Stimulated activated CD8-positive, alpha-beta memory T cell treated with anti-CD3 and anti-CD28 coated beads, Interleukin-4, amount 100 ng/mL, for 1 hour (primary cell): ENCODE data around the gene ASTN1.

ENCODE experiments used
- DNase-seq, 2 donors: peaks; one replicate each; pipeline ENCODE4 v3.0.0-alpha.2; 2020; ENCODE audit warnings: low read depth in 2 of 2, low spot score in 1 of 2

ASTN1 gene

DNA sequence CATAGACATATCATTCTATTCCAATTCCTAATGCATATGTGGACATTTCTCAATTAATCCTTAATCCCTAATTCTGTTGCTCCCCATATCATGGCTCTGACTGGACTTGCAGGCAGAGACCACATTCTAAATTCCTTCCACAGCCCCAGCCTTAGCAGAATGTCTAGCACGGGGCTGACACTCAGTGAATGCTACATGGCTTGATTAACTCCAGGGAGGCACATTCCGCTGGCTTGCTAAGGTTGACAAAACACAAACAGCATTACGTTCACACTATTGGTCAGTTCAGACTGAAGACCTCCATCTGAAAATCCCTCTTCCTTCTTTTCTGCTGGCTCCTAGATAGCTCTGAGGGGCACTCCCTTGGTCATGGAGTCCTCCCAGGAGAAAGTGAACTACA is 119.4 kb downstream of the ASTN1 start:
- no peak for DNase-seq

DNA sequence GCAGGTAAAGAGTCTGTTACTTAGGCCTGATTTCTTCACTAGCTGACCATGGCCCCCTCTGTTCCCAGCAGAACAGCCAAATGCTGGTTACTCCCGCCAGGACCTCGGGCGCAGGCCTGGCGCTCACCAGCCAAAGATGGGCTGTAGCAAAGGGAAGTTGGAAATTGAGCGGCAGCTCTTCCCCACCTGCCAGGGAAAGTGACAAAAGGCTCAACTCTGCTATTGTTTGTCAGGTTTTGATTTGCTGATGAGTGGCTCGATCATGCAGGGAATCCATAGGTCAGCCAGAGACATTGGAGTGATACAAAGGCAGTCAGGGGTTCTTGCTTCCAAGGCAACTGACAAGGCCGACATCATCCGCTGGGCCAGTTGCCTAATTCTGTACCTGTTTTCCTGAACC is 120.1 kb downstream of the ASTN1 start:
- DNase-seq = no peak

DNA sequence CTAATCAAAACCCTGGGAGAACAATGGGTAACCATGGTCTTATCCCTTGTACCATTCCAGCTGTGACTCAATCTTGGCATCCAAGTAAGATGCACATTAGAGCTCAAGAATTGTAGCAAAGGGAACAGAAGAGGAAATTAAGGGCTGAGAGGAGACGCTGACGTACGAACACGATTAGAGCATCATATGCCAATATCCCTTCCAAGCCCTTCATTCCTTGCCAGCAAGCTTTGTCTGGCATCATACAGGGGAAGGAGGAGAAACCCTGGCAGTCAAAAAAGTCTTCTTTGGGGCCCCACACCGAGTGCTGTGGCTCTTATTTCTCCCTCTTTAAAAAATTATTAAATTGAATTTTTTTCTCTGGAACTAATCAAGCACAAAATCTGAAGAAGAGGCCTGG is 120.9 kb downstream of the ASTN1 start:
- no peak for DNase-seq

DNA sequence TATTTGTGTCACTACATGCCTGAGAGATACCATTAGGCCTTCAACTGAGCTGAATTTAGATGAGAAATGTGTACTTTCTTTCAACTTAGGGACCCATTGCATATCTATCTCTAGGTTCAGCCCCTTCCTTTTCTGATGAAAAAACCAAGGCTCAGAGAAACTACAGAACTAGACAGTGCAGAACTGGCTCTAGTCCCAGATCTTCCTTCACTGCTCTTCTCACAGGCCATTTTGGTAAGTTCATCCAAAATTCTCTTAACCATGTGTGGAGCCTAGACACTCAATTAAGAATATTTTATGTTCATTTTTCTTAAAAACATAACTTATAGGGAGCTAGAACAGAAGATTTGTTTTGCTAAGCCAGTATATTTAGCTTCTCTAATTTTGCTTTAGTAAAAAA is 128.9 kb downstream of the ASTN1 start:
- no peak for DNase-seq

DNA sequence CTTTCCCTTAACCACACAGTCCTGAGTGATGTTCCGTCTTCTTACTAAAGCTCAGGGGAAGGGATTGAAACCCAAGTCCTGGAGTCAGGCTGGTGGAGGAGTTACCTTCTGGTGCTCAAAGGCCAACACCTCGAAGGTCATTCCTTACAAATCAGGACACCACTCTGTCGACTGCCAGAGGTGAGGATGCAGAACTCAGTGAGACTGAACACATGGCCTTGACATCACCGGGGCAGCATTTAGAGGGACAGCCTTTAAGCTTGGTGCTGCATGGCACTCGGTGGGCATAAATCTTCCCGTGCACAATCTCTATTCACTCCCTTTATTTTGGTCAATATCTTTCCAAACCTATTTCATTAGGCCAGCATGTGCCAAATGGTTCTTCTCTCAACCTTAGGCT is 130.9 kb downstream of the ASTN1 start:
- no peak for DNase-seq

DNA sequence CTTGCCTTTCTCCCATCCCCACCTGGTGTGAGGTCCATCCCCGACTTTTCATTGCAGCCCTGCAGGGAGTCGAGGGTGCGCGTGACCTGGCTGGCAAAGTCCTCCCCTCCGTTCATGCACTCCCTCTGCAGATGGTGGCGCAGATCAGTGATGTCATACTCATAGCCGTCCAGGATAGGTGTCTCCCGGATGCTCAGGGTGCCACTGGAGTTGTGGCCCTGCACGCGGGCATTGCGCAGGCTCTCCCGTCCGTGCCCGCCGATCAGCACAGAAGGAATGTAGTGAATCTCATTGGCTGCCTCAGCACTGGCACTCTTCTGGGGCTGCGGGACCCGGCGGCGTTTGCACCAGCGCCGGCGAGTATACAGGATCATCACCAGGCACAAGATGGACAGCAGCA is 132.1 kb downstream of the ASTN1 start:
- no peak for DNase-seq

DNA sequence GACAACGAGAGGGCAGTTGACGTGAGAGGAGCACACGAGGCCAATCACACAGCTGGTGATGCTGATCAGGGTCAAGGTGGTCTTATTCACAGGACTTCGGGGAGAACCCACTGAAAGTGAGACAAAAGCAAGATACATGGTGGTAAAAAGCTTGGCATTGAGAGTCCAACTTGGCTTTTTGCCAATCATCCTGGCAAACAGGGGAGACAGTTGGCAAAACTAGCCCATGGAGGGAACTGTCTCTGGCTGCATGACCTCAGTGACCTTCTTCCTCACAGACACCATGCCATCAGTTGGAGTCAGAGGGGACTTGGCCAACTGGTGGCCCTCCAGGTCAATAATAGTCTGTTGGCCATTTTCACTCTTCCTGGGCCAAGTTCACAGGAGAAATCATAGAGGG is 139.9 kb downstream of the ASTN1 start:
- DNase-seq = no peak

DNA sequence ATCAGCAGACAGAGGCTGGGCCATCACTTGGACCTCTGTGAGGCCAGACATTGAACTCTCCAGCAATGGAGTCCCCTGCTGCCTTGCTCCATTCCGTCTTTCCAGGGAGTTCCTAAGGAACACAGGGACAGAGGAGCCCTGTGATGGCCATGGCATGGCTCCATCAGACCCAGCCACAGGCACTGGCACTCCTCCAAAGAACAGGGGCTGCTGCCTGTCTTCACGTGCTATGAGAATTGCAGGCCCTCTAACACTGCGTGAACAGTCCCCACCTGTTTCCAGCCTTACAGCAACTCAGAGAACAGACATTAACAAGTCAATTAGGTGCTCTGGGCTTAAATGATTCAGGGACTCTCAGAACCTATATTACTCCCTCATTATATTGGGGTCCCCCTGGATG is 140.8 kb downstream of the ASTN1 start:
- DNase-seq = no peak

DNA sequence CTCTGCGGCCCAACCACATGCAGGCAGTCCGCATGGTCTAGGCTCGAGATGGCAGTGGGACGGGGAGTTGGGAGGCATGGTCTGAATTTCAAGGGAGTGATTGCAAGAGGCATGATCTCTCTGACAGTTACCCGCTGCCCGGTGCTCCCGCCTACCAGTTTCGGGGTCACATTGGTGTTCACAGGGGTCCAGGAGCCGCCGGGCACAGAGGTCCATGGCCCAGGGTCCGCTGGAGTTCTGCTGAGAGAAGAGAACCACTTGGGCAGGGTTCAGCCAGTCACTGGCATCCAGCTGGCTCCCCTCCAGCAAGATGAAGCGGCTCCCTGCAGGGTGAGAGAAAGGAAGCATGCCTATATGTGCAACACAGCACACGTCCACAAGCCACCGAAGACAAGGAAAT is 141.3 kb downstream of the ASTN1 start:
- DNase-seq = no peak

DNA sequence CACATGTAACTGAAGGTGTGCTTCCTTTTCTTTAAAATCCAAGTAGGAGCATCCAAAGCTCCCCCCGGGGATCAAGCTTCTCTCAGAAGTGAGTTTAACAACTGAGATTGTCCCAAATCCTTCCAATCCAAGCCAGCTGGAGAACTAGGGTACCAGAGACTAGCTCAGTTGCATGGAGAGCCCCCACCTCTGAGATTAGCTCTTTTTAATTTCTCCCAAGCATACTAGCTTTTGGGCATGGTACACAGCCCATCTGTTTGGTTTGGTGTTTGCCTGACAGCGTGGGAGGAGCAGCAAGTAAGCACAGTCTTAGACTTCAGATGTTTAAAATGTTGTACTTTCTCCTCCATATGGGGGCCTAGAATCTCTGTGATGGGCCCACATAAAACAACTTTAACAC is 142.8 kb downstream of the ASTN1 start:
- DNase-seq = no peak

DNA sequence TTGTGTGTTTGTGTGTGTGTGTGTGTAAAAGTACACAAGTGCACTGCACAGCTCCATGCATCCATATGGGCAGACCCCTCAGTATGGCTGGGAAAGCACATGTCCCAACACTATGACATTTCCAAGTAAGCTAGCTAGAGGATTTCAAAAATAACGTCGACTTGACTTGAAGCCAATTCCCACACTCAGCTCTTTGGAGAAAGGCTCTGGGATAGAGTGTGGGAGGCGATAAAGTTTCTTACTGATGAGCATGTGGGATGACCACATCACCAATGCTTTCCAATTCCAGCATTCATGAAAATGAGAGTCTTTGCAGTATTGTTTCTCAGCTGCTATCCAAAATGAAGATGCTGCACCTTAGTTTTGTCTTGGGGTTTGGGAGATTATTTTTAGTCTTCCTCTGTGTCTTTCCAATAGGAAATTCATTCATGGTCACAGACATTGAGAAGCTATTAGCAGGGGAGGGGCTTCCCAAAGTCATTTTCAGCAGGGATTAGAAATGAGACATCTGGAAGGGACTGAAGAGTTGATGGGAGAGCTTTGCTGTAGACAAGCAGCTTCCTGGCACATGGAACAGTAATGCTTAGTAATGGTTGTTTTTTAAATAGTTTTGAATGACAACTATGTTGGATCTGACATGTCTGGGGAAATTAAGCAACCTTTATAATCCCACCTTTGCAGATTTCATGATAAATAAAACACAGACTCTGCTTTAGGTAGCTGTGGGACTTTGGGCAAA is 143.5 kb downstream of the ASTN1 start:
- DNase-seq = no peak

DNA sequence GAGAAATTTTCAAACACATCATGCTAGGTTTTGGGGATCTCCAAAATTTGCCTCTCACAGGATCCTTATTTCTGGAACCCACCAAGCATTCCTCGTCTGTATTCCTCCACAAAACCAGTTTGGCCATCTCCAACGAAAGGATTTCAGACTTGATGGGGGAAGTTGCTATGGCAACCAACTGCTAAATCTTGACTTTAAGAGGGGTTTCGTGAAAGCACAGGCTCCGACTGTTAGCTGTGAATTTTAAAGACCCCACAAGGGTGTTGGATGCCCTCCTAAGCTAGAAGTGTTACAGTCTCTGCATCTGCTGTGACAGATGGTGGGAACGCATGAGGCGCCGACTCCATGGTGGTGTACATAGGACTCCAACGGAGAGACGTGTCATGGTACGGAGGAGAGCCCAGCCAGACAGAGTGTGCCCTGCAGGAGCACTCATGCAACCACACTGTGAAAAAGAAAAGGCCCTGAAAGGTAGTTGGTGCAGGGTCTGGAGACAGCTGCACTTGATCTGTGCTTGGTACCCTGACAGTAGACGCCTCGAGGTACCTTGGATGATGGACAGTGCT is 147.1 kb downstream of the ASTN1 start:
- no peak for DNase-seq

DNA sequence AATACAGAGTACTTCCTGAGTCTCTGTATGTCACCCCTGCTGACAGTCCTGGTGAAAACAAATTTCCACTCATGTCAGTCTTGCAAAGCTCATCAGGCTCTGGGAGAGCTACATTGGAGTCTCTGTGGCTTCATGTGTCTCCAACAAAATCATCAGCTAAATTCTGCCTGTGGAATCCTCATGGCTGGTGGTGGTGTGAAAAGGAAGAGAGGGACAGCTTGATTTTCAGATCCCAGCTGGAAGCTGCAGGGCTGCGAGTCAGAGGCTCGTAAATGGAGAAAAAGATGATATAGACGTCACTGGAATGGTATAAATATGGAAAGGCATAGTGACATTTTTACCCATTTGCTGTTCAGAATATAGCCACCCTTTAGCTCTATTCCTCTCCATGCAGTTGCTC is 150.2 kb downstream of the ASTN1 start:
- DNase-seq = no peak

DNA sequence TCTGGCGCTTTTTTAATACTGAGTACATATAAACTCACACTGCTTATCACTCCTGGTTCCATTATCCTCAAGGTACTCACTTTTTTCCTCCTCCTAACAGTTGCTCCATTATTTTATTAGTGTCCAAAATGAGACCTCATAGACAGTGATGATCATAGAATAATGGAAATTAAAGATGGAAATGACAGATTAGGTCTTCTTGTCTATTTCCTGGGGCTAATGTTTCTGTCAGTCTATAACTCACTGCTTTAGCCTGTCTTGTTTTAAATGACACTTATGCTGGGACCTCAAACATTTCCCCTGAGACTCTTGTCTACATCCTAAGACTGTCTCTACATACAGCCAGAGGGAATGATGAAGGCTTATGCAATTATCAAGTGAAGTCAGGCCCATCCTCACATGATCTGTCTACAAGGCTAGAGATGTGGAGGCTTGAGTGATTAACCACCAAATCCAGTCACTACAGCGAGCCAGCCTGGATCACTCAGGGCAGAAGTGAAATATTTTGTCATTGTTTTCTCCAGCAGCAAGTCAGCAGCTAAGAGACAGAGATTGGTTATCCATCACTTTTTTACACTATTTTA is 152.1 kb downstream of the ASTN1 start:
- no peak for DNase-seq

DNA sequence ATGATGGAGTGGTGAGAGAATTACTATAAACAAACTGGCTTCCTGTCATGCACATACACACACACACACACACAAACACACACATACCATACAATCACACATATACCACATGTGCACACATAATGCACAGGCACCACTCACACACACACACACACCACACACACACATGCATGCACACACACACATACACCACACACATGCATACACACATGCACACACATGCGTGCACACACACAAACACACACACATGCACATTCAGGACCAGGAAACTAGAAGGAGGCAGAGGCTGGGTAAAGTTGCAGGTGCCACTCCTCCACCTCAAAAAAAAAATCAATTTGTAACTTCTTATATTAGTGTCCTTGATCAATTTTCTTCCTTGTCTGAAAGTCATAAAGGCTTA is 153.0 kb downstream of the ASTN1 start:
- DNase-seq = no peak

DNA sequence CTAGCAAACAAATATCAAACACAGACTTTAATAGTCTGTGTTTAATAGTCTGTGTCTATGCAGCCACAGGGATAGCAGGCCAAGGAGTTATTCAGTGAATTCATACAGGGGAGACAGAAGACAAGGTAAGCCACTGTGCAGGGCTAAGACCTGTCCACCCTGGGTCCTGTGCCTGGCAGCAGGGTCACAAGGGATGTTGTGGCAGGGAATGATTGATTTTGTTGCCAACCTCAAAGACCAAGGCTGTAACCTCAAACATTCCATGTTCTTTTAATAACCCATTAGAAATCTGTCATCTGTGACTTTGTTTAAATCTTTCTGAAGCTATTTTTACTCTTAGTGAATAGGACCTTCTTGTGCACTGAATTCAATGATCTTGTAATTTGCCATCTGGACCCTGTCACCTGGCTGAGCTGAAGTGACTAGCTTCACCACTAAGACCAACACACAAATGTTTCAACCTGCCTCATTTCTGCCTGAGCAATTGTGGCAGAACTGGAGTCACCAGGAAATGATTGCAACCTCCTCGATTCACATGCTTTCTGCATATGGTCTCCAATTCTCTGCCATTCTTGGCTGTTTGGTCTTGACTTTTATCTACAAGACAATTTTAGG is 154.2 kb downstream of the ASTN1 start:
- DNase-seq = no peak

DNA sequence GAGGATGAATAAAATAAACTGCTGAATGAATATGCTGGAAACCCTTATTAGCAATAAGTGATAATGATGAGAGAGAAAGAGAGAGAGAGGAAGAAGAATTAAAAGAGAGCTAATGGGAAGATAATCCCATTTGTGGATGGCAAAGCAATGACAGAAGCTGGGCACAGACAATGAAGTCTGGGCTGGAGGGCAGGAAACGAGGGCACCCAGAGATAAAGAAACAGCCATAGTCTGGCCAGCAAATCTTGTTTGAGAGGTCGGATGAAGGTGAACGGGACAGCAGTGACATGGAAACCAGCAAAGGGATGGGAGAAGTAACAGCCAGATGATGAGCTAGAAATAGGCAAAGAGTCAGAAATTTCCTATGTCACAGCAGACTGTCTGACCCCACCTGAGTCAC is 155.9 kb downstream of the ASTN1 start:
- no peak for DNase-seq

DNA sequence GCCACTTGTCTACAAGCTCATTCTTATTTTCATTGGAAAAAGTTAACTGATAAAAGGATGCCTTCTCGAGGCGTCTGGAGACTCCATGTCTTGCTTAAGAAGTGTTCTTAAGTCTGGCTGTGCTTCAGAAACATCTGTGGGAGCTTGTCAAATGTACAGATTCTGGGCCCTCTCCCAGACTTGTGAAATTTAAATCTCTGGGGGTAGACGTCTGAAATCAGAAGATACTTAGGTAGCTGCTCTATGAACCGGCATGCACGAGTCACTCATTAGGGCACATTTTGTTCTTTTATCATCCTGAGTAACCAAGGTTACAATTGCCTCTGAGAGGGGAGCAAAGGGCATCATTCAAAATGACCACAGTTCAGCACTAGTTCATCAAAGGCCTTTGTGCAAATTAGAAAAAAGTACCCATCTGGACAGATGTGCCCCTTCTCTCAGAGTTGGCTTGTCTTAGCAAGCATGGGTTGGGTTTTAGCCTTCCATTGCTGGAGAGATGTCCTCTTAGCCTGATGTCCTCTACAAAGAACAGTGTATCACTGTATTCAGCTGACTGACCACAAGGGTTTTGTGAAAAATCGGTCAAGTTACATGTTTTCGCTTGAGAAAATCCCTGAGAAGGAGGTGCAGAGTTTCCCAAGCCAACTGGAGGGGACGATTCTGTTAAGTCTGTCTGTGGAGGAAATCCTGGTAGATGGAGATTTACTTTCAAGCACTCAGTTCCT is 156.9 kb downstream of the ASTN1 start:
- no peak for DNase-seq

DNA sequence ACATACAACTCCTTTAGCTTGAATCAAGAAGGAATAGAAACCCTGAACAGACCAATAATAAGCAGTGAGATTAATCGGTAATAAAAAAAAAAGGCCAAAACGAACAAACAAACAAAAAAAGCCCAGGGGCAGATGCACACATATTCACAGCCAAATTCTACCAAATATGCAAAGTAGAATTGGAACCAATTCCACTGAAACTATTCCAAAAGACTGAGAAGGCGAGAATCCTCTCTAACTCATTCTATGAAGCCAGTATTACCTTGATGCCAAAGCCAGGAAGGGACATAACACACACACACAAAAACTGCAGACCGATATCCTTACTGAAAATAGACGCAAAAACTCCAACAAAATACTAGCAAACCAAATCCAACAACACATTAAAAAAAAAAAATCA is 161.6 kb downstream of the ASTN1 start:
- no peak for DNase-seq

DNA sequence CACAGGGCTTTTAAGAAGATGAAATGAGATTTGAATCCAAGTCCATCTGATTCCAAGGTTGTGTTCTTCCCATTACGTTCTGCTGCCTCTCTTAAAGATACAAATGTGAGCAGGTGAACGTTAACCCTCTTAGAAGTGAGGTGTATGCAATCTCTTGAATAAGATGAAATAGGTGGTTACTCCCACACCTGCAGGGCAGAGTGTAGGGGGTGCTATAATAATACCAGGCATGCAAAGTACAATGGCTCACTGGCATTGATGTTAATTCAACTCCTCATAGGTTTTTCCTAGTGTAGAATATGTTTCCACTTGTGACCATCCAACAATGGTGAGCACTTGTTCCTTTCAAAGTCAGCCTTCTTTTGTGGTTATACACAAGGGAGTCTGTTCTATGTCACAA is 163.0 kb downstream of the ASTN1 start:
- DNase-seq = no peak

DNA sequence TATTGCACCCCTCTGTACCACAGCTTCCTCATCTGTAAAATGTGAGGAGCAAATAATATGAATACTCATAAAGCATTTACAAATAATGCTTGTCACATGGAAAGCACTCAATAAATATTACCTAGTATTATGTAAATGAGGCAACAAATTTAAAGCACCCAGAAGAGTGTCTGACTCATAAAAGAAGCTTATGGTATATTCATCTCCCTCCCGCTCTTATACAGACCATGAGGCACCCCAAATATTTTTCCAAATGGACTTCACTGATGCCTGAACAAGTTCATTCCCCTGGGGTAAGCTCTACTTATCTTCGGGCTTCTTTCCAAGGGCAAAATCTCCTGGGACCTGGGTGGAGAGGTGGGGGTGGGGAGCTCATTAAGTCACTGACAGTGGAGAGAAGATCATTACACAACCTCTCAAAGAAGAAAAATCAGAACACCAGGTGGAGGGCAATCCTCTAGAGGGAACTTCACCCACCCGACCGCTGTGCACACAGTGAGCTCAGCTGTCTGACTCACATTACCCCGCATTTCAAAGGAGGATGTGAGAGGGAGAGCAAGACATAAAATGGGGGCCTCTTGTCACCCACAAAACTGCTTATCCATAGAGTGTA is 166.2 kb downstream of the ASTN1 start:
- no peak for DNase-seq
